GM21619 (cell line): Measurements from ENCODE around the gene FJX1.

ENCODE experiments used
- ATAC-seq: cut with Tn5 transposase; IDR thresholded peaks from one replicate; pipeline ENCODE4 v1.9.1; 2021; ENCODE audit not compliant: unreplicated experiment

Gene FJX1, protein sequence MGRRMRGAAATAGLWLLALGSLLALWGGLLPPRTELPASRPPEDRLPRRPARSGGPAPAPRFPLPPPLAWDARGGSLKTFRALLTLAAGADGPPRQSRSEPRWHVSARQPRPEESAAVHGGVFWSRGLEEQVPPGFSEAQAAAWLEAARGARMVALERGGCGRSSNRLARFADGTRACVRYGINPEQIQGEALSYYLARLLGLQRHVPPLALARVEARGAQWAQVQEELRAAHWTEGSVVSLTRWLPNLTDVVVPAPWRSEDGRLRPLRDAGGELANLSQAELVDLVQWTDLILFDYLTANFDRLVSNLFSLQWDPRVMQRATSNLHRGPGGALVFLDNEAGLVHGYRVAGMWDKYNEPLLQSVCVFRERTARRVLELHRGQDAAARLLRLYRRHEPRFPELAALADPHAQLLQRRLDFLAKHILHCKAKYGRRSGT

DNA sequence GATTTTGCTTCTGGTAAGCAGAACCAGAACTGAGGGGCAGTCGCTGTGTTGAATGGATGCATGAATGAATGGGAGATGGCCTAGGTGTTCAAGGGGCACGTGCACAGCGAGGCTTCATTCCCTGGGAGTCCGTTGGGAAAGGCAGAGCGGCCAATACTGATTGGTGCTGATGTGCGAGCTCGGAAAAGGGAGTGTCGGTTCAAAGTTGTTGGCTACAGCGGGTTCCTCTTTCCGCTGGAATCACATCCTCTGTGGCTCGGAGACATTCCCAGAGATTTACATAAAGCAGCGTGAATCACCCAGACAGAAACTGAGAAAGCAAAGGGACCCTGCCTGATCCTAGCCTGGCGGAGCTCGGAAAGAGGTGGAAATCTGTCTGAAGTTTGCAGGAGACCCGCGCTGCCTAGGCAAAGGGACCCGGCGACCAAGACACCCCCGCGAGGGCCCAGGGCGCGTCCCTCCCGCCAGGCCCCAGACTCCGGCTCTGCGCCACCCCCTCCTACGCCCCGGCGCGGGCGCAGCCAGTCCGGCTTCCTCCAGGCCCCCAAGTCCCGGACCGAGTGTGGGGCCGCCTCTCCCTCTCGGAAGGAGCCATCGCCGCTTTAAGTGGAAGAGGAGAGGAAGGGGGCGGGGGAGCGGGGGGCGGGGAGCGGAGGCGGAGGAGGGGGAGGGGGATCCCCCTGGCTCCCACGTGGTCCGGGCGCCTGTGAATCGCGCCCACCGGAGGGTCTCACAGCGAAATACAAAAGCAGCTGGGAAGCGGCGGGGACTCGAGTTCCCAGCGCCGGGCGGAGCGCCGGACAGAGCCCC, at the start of gene FJX1:
Gene FJX1 (plus strand): TSS at position 774 of the 810 bp plus-strand sequence. CDS start 177 bp downstream, outside the sequence.
- ATAC-seq: peak; percentile 29

DNA sequence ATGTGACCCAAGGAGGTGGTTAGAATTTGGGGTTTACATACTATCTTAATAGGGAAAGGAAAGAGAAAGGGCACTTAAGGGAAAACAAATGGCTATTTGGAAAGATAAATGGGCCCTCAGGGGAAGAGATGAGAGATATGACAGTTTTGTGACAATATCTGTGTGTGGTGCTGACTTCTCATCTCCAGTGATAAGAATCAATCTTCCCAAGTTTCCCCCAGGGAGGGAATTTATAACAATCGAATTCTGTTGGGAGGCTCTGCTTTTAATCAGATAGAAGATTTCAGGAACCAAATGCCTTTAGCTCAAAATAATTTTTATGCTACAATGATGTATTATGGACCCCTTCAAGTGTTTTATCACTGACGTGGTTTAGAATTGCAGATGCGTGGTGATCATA, 46.6 kb upstream of the FJX1 start:
- ATAC-seq: no peak

DNA sequence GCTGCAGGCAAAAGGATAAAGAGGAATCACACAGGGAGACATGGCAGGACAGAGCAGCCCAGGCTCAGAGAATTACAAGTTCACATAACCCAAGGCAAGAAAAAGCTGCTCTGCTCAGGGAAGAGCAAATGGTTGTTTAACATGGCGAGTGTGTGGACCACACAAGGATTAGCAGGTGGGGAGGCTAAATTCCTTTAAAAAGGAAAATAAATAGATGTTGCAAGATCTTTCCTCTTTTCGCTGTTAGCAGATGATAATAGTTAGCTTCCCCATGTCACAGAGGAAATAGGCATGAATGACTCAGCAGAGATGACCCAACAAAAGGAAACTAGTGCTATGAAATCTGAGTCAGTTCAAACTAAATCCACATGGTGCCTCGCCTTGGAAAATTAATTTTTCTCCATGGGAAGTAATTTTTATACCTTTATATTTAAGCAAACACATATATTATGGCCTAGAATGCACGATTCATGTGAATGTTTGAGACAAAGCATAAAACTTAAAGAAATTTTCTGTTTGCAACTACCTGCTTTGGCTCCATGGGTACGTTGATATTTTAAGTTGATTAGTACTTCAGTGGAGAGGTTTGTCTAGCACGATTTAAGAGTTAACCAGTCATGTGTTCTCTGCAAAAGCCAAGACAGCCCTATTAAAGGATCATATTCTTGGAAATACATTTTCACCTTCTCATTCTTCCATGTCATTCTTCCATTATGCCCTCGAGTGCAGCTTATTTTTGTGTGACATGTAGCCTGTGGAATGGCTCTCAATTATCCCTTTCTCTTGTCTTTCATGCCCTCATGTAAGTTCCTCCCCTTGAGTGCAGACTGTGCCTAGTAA, 38.5 kb upstream of the FJX1 start:
- ATAC-seq: no peak

DNA sequence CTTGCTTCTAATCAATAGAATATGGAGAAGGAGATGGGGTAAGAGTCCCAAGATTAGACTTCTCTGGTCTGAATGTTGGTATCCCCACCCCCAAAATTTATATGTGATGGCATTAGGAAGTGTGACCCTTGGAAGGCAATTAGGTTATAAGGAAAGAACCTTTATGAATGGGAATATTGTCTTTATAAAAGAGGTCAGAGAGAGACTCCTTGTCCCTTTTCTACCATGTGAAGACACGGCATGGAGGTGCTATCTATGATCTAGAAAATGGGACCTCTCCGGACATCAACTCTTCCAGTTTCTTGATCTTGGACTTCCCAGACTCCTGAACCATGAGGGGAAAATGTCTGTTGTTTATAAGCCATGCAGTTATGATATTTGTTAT, 37.9 kb upstream of the FJX1 start:
- ATAC-seq: no peak

DNA sequence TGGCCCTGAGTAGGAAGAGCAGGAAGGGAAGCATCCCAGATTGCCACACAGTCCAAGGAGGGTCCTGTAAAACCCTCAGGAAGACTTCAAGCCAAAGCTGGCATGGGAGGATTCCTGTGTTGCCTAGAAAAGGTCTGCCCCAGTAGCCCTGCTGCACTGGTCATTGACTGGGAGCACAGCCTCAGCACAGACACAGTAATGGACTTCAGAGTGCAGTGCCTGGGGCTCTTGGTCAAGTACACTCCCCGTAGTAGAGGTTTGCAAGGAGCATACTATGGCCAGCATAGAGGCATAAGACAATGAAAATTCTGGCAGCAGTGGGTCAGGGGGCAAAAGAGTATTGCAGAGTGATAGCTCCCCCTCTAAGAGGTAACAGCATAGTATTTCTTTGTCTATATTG, 36.2 kb upstream of the FJX1 start:
- no peak for ATAC-seq

DNA sequence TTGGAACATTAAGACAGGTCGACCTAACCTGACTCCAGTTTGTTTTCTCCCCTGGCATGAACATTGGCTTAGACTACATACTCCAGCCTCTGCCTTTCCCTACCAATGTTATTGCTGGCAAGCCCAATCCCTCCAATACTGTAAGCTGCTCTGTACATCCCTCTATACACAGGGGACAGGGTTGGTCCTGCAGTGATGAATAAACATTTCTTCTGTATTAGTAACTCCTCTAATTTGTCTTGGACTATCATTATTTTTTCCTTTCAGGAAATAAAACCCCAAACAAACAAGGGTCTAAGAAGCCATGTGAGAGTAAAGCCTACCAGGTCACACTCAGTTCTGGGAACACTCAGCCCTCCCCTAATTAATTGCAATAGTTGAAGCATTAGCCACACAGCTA, 35.1 kb upstream of the FJX1 start:
- no peak for ATAC-seq

DNA sequence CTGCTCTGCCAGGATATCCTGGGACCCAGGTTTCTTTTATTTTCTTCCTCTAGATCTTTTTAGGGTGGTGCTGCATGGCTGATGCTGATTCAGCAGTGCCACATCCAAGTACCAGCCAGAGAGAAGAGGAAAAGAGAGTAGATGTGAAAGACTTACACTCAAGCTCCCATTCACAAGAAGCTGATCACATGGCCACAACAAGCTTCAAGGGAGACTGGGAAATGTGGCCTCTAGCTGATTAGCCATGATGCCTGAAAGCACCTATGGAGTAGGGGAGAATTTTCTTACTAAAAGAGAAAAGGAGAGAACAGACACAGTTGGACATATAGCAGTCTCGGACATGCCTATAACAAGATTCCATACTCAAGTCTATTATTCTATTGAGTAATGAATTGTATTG, 34.4 kb upstream of the FJX1 start:
- no peak for ATAC-seq

DNA sequence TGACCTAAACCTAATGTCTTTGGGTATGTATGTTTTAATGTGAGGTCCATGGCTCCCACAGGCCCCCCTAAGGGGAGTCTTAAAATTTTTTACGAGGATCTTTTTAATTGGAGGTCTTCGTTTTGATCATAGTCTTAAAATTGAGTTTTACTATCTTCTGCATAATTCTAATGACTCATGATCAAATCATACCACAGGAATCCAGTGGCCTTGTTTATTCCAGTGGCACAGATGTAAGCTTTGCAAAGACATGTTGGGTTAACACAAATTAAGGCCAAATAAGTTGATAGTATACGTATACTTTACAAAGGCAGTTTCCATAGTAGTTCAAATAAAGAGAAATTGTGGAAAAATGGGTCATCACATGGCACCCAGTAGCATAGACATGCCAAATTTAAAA, 33.9 kb upstream of the FJX1 start:
- no peak for ATAC-seq

DNA sequence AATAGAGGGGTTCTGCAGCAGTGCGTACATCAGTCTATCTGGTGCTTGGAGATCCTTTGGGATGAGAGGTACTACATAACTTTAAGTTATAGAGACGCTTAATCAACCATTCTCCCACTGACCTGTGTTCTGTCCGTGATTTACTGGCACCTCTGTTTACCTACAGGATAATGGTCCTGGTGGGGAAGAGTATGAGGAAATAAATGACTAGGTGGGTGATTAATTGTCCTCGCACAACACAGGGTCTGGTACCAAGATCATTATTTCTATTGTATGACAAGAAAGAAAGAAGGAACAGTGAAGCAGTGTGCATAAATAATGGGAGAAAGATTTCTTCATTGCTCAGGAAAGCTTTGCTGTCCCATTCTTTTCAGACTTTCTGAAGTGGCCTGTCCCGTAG, 32.8 kb upstream of the FJX1 start:
- ATAC-seq: no peak

DNA sequence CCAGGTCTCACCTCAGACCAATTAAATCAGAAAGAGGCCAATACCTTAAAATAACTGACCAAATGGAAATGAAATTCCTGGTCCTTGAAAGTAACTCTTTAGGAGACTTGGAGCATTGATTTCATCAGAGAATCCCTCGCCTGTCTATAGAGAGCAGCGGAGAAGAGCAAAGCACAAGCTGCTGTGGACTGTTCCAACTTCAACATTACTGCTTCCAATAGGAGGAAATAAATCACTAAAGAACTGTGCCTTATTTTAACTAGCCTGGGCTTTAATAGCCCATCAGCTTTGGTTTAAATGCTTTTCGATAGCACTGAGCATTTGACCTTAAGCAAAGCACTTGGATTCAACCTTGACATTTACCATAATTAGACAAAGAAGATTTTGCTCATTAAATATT, 32.0 kb upstream of the FJX1 start:
- ATAC-seq: no peak

DNA sequence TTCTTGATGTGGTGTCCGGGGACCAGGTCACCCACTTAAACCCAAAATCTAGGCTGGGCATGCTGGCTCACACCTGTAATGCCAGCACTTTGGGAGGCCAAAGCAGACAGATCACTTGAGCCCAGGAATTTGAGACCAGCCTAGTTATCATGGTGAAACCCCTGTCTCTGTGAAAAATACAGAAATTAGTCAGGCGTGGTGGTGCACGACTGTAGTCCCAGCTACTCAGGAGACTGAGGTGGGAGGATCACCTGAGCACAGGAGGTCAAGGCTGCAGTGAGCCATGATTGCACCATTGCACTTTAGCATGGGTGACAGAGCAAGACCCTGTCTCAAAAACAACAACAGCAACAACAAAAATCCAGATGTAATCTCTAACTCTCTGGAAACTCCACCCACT, 30.3 kb upstream of the FJX1 start:
- ATAC-seq: no peak

DNA sequence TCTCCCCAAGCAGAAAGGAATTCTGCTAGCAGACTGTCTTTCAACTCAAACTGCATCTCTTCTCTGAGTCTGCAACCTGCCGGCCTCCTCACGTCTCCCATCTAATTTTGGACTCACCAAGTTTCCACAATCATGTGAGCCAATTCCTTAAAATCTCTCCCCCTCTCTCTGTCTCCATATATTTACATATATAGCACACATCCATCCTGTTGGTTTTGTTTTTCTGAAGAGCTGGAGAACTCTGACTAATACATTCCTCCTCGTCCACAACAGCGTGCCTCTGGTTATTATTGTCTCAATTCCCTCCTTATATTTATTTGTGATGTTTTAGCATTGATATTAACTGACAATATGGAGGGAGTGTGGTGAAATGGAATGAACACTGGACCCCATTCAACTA, 29.6 kb upstream of the FJX1 start:
- no peak for ATAC-seq

DNA sequence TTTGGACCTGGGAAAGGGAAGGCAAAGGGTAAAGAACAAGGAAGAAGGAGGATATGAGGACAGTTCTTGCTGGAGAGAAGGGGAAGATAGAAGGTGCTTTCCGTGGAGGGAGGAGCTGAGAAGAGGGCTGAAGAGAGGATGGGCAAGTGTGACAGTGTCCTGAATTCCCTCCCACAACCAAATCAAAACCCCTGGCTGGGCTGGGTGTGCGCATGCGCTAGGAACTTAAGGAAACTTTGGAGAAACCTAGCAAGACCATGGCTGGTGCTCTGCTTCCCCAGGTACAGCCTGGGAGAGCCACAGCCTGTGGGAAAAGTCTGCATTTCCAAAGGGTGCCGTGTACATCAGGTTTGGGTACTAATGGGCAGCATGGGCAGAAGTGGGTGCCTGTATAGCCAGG, 29.0 kb upstream of the FJX1 start:
- no peak for ATAC-seq

DNA sequence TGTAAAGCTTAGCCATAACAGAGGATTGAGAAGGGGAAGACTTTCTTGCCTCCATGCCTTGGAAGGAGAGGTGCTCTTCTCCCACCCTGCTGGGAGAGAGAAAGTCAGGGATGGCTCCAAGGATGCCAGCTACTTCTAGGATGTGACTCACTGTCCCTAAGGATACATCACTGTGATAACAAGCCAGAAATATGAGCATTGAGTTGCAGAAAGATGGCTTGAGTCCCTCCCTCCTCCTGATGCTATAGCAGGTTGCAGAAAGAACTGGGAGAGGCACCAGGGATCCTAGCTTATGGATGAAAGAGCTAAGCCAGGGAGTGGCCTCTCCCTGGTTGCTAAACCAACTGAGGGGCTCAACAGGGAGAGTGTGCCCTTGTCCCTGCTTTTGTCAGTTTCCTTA, 27.8 kb upstream of the FJX1 start:
- no peak for ATAC-seq

DNA sequence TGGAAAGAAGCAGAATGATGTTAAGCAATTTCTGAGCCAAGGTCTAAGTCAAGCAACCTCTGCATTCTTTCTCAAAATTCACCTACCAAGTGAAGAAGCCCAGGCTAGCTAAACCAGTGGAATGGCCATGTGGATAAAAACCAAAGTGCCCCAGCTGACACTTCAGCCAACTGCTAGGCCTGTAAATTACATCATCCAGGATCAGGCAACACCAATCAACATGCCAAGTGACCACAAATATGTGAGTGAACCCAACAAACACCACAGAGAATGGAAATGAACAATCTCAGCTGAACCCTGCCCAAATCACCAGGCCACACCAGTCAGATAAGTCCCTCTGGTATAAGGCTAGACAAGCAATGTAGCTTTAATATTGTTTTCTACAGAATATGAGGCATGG, 25.1 kb upstream of the FJX1 start:
- ATAC-seq: no peak

DNA sequence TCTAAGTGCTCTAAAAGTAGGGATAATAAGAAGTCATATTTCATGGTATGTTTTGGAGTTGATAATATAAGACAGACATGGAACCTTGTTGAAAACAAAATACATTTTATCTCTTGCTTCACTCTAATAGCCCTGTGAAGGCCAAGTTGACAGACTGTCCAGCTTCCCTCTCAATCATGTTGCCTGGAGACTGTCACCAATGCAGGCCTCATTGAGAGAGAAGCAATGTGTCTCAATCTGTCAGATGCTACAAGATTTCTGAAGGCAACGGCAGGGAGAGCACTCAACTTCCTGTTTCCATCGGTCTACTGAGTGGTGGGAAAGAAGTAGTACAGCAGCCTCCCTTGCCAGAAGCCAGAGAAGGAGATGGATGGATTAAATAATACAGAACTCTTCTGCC, 23.6 kb upstream of the FJX1 start:
- ATAC-seq: no peak

DNA sequence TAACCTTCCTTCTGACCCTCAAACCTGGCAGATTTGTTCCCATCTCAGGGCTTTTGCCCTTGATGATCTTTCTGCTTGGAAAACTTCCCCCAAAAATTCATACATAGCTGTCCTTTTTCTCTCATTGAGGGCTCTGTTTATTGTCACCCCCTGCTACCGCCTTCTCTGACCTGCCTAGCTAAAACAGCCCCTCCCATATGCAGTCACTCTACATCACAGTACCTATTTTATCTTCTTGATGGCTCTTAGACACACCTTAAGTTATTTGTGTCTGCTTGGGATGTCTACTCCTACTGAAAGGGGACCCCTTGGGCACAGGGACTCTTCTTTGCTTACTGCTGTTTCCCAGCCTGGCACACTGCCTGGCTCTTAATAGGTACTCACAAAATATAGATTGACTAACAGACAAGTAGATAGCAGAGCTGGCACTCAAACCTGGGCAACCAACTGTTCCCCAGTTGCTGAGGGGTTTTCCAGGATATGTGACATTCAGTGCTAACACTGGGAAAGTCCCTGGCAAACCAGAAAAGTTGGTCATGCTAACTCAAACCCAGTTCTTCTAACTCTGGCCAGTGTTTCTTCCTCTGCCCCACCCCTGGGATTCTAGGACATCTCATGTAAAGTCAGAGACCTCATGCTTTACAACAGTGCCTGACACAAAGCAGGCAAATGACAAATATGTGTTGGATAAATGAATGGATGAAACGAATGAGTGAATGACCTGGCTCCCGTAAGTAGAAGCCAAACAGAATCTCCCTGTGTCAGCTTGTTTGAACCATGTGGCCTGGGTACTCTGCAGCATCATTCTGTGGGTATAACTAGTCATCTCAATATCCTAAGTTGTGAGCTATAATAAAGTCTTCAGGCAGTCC, 19.8 kb upstream of the FJX1 start:
- ATAC-seq: peak; percentile 71

DNA sequence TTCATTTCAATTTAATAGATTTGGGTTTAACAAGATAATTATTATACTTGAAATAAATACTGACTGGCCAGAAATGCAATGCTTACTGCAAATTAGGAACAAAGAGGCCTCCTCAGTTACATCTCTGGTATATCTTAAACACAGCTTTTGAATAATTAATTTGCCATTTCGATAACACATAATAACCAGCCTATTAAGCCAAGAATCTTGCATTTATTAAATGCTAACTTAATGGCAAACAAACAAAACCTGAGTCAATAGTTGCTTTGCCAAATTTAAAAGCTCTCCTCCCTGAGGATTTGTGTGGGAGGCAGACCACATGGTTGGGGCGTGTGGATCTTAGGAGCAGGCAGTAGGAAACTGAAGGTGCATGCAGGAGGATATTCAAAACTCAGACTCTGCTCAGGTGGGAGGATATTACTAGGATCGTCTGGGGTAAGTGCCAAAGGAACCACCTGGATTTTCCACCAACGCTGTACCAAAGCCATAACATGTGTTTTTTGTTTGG, 17.9 kb upstream of the FJX1 start:
- ATAC-seq: no peak

DNA sequence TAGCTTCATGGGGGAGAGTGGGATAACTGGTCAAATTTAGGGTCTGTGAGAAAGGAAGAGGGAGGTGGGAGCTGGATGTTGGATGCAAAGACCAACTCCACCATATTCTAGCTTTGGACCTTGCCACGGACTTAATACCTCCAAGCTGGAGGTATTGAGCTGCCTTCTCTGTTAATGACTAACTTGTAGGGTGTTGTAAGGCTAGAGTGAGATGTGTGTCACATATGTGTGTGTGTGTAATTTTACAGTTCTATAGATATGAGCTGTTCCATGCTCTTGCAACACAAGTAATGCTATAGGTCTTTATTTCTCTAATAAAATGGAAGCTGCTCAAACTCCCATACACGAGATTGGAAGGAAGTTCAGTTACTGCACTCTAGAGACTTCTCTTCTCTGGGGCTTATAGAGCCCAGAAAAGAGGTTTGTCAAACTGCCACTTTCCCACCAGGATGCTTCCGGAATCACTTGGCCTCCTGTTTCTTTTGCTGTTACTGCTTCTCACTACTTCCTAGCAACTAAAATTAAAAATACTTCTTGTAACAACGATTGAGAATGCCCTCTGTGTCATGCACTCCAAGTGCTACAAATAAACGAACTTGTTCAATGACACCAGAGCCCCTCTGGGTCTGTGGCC, 16.0 kb upstream of the FJX1 start:
- no peak for ATAC-seq

DNA sequence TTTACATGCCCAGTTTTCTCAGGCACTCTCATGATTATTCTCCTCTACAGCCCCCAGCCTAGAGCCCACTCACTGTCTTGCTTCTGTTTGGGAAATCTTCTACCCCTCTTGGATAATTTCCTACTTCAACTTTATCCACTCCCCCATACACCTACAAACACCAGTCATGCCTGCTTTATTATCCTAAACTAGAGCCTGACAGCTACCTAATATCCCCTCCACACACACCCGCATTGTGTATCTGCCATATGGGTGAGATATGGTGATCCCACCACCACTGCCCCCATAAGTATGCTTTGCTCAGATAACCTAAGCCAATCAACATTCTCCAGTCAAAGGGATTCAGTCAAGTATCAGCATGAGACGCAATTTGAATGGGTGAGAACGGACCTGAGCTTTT, 15.3 kb upstream of the FJX1 start:
- ATAC-seq: no peak
